ENCODE measurements around the gene HNRNPCL1.

The HNRNPCL1 gene

GRCh38 chr1:12810691-12811408, 37.7 kb downstream of the HNRNPCL1 start:
- H3F3A ChIP-seq (ENCODE audit: insufficient read depth, low read length): no peaks in the 10 kb centered on the region
- DNase-seq: no peak
- H3K9me2 ChIP-seq (replicated peaks; ENCODE audit: insufficient read depth, low read length): no peaks in the 10 kb centered on the region
- no peaks in the 10 kb centered on the region for H3K27me3 ChIP-seq (replicated peaks; ENCODE audit: insufficient read depth, low read length)
- H3K36me3 ChIP-seq (replicated peaks; ENCODE audit: insufficient read depth, low read length): no peaks in the 10 kb centered on the region
- no peaks in the 10 kb centered on the region for H3K79me2 ChIP-seq (ENCODE audit: low read length)
- no peaks in the 10 kb centered on the region for H3K4me1 ChIP-seq (ENCODE audit: low read length)
- no peak for TF ChIP-seq EZH2 (optimal IDR thresholded peaks at IDR 0.05; ENCODE audit: low read depth, low read length)
- no peak for TF ChIP-seq EZH2phosphoT487 (IDR thresholded peaks at IDR 0.05; ENCODE audit: low read length)
- no peak for TF ChIP-seq CTCF (IDR thresholded peaks at IDR 0.05; ENCODE audit: low read length)
- no peaks in the 10 kb centered on the region for H4K20me1 ChIP-seq (ENCODE audit: insufficient read depth, low read length)
- no peak overlapping the region for H3K27ac ChIP-seq (ENCODE audit: low read length)
- no peaks in the 10 kb centered on the region for H3K9me3 ChIP-seq (replicated peaks; ENCODE audit: insufficient read depth, low read length)
- no peak overlapping the region for H3K9ac ChIP-seq (ENCODE audit: low read length)
- H3K4me3 ChIP-seq (ENCODE audit: low read length): no peak overlapping the region
- no peak overlapping the region for H3K4me2 ChIP-seq (ENCODE audit: low read depth, low read length)
- no peak overlapping the region for H2AFZ ChIP-seq (ENCODE audit: low read length)

GRCh38 chr1:12809933-12810332, 38.6 kb downstream of the HNRNPCL1 start:
- Histone ChIP-seq H3K79me2 (ENCODE audit: low read length) (no peaks in the 10 kb centered on the region), H3K27me3 (replicated peaks; ENCODE audit: insufficient read depth, low read length) (no peaks in the 10 kb centered on the region), H3K4me1 (ENCODE audit: low read length) (no peaks in the 10 kb centered on the region), H3K36me3 (replicated peaks; ENCODE audit: insufficient read depth, low read length) (no peaks in the 10 kb centered on the region), H3K27ac (ENCODE audit: low read length) (no peak overlapping the region), H3K9ac (ENCODE audit: low read length) (no peak overlapping the region), H3K9me3 (replicated peaks; ENCODE audit: insufficient read depth, low read length) (no peaks in the 10 kb centered on the region), H3K4me2 (ENCODE audit: low read depth, low read length) (no peak overlapping the region), H2AFZ (ENCODE audit: low read length) (no peak overlapping the region), H4K20me1 (ENCODE audit: insufficient read depth, low read length) (no peaks in the 10 kb centered on the region), H3K4me3 (ENCODE audit: low read length) (no peak overlapping the region), H3K9me2 (replicated peaks; ENCODE audit: insufficient read depth, low read length) (no peaks in the 10 kb centered on the region), H3F3A (ENCODE audit: insufficient read depth, low read length) (no peaks in the 10 kb centered on the region)
- DNase-seq: no peak
- TF ChIP-seq CTCF (IDR thresholded peaks at IDR 0.05; ENCODE audit: low read length): no peak
- TF ChIP-seq EZH2 (optimal IDR thresholded peaks at IDR 0.05; ENCODE audit: low read depth, low read length): no peak
- TF ChIP-seq EZH2phosphoT487 (IDR thresholded peaks at IDR 0.05; ENCODE audit: low read length): no peak

GRCh38 chr1:12799730-12800129, 48.8 kb downstream of the HNRNPCL1 start:
- DNase-seq: no peak
- no peaks in the 10 kb centered on the region; the same call in 1 of the 2 replicates for H3K4me1 ChIP-seq (ENCODE audit: low read length)
- TF ChIP-seq CTCF (IDR thresholded peaks at IDR 0.05; ENCODE audit: low read length) (no peak), EZH2 (optimal IDR thresholded peaks at IDR 0.05; ENCODE audit: low read depth, low read length) (no peak), EZH2phosphoT487 (IDR thresholded peaks at IDR 0.05; ENCODE audit: low read length) (no peak)
- H3K27me3 ChIP-seq (replicated peaks; ENCODE audit: insufficient read depth, low read length): no peaks in the 10 kb centered on the region
- no peaks in the 10 kb centered on the region for H4K20me1 ChIP-seq (ENCODE audit: insufficient read depth, low read length)
- H3F3A ChIP-seq (ENCODE audit: insufficient read depth, low read length): no peaks in the 10 kb centered on the region
- H3K9ac ChIP-seq (ENCODE audit: low read length): no peak overlapping the region
- H3K4me3 ChIP-seq (ENCODE audit: low read length): no peak overlapping the region
- no peaks in the 10 kb centered on the region for H3K9me2 ChIP-seq (replicated peaks; ENCODE audit: insufficient read depth, low read length)
- H3K9me3 ChIP-seq (replicated peaks; ENCODE audit: insufficient read depth, low read length): no peaks in the 10 kb centered on the region
- no peak overlapping the region for H2AFZ ChIP-seq (ENCODE audit: low read length)
- H3K27ac ChIP-seq (ENCODE audit: low read length): no peak overlapping the region
- no peak overlapping the region for H3K4me2 ChIP-seq (ENCODE audit: low read depth, low read length)
- H3K36me3 ChIP-seq (replicated peaks; ENCODE audit: insufficient read depth, low read length): no peaks in the 10 kb centered on the region
- H3K79me2 ChIP-seq (ENCODE audit: low read length): no peaks in the 10 kb centered on the region
